NCI-H1092 (cell line): ENCODE results near the gene MAD1L1.
A peak's percentile ranks its signal among the peaks of the same experiment; 100 is the strongest.

Experiments used
- DNase-seq: peaks from one replicate; lab custom pipeline; 2025; lab: John Stamatoyannopoulos, UW

The MAD1L1 gene

DNA sequence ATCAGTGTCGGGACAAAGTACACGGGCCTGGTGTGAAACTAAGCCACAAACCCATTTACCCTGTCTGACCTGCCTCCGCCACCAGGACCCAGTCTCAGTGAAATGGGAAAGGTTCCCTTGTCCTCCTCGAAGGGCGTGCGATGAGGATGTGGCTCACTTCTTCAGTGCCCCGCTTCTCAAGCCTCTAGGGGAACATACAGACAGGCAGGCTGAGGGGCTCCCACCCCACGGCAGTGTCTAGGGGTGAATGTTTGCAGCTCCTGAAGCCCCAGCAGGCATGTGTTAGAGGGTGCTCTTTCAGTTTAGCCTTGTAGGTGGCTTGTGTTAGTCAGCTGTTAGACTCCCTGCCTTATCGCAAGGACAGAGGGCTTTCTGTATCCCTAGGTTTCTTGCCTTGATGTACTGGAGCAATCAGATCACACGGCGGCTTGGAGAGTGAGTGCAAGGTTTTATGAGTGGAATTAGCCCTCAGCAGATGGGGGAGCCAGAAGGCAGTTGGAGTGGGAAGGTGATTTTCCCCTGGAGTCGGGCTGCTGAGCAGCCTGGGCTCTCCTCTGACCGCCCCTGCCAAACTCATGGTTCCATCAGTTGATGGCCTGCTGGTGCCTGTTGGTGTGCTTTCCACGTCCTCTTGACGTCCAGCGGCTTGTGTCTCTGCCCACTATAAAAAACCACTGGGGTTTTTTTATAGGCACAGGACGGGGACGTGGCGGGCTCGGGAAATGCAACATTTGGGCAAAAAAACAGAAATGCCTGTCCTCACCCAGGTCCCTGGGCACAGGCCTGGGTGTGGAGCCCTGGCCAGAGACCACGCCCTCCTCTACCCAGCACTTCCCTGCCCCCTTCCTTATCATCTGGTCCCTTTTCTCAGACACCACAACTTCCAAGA, 10.0 kb upstream of the MAD1L1 start:
- DNase-seq = no peak

DNA sequence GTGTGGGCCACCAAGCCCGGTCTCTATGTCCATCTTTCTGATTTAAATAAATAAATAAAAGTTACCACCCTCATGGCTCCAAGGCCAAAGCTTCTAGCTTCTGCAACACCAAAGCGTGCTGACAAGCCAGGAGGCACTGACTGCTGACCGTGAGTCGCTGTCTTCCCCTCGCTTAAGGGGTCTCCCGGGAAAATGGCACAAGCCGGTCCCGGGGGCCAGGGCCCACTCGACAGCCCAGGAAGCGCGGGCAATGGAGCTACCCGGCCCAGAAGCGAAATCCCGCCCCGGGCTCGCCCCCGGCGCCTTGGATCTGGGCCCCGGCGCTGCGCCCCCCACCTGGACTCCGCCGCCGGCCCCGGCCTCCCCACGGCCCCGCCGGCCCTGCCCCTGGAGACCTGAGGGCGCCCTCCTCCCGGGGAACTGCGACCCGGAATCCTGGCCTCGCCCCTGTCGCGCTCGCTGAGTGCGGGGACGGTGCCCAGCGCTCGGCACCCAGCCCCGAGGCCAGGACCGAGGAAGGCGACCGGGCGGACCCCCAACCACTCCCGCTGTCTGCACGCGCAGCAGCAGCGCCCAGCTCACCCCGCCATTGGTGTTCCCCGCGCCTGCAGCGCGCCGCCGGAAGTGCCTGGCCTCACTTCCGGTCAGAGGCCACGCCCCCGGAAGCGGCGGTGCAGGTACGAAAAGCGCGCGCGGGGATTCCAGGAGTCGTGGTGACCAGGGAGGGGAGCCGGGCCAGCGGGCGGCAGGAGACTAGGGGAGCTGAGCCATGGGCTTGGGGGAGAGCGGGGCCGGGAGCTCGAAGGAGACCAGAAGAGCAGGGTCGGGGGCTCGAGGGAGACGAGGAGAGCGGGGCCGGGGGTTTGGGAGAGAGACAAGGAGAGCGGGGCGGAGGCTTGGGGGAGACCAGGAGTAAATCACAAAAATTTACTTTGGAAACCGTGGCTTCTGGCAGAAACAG, 9.1 kb upstream of the MAD1L1 start, which contains the start of the genes MRM2 and NUDT1:
Gene MRM2, minus strand, starts transcription at position 626 of the 961 bp plus-strand sequence. Its CDS starts 36 bp downstream, at position 590.
Gene NUDT1, plus strand, starts transcription at position 647 of the 961 bp plus-strand sequence. CDS start 2,349 bp downstream, outside the sequence.
- peak; percentile 78 for DNase-seq

DNA sequence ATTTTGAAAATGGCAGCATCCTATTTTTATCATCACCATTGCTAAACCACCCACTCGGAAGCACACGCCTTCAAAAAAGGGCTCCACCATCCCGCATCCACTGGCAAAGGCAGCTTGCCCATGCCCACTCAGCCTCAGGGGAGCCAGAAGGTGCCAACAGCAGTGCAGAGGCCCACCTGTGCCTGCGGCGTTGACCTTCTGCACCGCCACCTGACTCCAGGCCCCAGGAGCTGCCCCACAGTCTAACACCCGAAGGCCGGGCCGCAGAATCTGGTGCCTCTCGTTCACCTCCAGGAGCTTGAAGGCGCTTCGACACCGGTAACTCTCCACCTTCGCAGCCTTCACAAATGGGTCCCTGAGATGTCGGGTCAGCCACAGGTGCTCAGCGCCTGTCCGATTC, 6.5 kb upstream of the MAD1L1 start:
- no peak for DNase-seq

DNA sequence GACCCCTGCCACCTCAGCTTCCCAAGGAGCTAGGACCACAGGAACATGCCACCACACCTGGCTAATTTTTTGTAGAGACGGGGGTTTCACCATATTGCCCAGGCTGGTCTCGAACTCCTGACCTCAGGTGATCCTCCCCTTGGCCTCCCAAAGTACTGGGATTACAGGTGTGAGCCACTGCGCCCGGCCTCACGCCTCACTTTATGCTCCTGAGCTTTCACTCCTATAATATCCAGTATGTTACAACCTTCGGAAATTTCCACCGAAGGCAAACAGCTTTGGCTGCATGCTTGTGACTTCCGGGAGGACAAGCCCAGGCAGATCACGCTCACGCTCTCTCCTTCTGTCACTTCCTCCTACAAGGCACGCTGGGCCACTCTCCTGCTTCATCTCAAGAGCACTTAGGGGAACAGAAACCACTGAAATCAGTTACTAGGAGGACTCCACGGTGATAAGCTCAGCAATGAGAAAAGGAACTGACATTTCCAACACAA, 4.4 kb upstream of the MAD1L1 start:
- no peak for DNase-seq

DNA sequence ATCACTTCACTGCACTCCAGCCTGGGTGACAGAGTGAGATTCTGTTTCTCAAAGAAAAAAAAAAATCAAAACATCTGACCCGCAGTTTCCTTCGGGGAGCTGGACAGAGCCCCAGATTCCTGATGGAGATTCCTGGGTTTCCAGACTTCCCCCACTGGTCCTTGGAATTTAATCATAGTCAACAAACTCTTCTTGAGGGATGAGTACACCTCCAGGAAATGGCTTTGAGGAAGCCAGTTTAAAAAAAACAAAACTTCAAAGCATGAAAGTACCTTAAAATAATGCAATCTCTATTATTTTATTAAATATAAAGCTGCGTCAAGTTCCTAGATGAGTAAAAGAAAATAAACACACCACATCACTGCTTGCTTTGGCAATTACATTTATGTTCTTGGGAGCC, 1.2 kb upstream of the MAD1L1 start:
- no peak for DNase-seq

DNA sequence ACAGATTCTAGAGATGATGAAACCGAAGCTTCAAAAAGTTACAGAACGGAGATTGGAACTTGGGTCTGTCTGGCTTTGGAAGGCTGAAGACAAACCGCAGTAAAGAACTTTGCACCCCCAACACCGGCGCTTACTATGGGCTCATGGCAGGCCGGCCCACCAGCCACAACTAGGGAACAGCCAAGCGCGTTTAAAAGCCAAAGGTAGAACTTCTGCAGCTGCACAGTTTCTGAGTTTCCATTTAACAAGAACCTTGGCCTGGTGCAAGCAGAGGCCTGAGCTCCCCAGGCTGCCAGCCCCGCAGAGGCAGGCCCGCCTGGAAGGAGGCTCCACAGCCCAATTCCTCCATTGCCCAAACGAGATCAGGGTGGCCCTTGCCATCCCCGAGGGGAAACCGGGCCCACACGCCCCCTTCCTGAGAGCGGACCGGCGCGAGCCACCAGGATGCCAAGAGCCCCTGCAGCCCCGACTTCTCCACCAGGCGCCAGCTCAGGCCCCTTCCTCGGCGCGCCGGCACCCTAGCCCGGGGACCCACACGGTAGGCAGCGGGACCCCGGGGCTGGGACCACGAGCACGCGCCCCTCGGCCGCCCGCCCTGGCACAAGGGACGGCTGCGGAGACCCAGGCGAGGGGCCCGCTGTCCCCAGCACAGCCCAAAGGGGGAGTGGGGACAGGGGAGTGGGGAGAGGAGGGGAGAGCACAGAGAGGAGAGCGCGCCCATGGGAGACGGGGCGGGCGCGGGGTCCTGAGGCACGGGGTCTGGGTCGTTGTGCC, 566 bp downstream of the MAD1L1 start:
- DNase-seq = no peak

DNA sequence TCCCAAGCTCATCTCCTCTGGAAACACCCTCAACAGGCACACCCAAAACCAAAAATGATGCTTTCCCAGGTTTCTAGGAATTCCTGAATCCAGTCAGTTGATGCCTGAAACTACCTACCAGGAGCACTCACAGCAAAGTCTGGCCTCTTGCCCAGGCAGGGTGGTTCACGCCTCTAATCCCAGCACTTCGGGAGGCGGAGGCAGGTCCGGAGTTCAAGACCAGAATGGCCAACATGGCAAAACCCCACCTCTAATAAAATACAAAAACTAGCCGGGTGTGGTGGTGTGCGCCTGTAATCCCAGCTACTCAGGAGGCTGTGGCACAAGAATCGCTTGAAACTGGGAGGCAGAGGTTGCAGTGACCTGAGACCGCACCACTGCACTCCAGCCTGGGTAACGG, 1.9 kb downstream of the MAD1L1 start:
- DNase-seq = no peak

DNA sequence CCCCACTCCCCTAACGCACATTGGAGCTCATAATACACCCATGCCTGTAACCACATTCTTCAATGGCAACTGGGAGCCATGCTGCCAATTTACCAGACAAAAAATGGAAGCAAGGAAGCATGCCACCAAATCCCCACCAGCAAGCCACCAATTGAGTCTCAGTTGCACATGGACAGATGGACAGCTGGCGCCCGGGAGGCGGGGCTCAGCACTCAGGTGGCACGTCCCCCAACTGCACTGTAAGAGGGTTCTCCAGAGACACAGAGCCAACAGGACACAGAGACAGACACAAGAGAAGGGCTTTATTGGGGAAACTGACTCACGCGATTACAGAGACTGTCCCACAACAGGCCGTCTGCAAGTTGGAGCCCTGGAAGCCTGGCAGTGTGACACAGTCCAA, 2.5 kb downstream of the MAD1L1 start:
- no peak for DNase-seq

DNA sequence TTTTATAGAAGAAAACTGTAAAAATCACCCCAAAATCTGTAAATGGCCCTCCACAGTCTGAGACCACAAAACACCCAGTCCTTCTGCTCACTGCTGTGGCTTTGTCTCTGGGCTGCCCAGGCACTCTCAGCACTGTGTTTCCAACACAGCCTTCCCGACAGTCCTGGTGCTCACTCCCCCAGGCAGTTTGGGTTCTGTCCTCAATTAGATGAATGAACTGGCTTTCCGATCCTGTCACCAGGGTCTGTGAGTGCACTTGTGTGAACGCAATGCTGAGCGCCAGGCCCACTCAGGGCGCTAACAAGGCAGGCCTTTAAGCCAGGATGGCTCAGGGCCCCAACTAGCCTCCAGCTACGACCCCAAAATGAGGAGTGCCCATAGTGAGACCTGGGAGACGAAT, 3.3 kb downstream of the MAD1L1 start:
- DNase-seq = no peak

DNA sequence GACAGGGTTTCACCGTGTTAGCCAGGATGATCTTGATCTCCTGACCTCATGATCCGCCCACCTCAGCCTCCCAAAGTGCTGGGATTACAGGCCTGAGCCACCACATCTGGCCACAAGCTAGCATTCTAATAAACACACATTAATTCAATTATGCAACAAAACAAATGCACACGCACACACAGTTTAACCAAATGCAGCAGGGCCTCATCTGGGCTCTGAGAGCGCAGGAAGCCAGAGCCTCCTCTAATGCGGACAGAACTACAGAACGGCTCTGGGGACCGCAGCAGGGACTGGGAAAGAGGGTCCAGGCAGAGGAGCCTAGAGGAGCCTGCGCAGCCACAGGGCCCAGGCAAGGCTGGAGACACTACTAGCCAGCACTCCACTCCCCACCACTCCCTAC, 3.8 kb downstream of the MAD1L1 start:
- no peak for DNase-seq

DNA sequence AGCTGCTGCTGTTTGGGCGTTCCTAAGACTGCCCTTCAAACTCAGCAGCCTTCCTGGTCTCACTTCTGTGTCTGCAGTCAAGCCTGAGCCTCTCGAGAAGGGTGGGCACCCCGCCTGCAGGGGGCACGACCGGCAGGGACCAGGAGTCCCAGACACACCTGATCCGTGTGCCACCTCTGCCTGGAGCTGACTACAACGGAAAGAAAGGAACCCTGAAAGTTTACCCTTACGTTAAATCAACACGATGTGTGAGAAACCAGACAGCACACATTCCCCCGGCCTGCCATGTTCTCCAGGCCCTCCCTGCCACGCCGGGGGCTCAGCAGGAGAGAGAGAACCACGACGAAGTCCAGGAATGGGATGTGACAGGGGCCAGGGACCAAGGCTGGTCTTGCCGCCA, 5.0 kb downstream of the MAD1L1 start:
- DNase-seq = no peak

DNA sequence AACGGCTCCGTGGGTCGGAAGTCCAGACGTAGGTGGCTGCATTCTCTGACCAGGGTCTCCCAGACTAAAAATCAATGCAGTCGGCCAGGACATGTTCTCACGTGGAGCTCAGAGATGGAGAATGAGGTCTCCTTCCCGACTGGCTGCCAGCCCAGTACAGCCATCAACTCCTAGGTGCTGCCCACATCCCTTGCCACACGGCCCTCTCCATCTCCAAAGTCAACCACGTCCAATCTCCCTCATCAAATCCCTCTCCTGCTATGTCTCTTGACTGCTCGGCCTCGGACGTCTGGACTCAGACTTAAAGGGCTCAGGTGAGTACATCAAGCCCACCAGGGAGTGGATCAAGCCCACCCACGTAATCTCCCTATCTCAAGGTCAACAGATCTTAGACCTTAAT, 6.9 kb downstream of the MAD1L1 start:
- no peak for DNase-seq

DNA sequence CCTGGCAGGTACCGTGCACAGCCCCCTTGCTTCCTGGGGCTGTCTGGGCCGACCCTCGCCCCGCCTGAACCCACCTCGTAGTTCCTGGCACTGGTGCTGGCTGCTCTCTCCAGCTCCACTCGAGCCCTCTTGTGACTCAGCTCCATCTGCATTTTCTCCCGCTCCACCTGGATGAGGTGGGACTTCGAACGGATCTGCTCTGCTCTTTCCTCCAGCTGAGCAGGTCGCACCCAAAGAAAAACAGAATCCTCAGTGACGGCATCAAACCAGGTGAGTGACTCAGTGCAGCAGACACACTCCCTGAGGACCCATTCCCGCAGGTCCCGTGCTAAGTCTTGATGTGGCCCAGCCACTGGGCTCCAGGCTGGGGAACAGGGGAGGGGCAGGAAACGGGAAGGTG, 7.4 kb downstream of the MAD1L1 start:
- no peak for DNase-seq

DNA sequence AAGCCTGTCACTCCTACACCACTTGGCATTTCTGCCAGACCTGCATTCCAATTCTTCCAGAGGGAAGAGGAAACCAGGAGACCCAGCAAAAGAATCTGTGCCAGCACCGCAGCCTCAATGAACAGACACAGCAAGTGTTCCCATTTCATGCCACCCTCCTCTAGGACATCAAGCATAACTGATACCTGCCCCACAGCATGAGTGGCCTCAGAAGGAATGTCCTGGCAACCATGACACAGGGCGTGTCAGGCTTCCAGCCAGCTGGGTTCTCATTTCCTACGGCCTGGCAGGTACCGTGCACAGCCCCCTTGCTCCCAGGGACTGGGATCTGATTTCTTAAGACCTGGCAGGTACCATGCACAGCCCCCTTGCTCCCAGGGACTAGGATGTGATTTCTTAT, 7.8 kb downstream of the MAD1L1 start:
- DNase-seq = no peak

DNA sequence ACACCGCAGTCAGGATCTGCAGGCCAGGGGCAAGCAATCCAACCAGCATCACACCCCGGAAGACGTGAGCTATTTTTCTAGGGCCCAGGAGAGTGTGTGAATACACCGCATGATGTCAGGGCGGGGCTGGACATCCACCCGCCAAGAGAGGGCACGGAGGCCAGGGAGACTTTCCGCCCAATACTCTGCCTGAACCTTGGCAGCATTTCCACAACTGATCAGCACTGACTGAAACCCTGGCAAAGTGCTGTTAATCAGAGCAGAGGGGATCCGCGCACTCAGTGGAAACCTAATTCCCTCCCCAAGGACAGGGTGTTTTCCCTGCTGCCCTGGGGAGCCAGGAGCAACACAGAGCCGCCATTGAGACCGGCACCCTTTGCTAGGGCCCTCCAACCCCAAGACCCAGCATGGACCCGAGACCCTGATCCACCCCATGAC, 8.2 kb downstream of the MAD1L1 start:
- no peak for DNase-seq

DNA sequence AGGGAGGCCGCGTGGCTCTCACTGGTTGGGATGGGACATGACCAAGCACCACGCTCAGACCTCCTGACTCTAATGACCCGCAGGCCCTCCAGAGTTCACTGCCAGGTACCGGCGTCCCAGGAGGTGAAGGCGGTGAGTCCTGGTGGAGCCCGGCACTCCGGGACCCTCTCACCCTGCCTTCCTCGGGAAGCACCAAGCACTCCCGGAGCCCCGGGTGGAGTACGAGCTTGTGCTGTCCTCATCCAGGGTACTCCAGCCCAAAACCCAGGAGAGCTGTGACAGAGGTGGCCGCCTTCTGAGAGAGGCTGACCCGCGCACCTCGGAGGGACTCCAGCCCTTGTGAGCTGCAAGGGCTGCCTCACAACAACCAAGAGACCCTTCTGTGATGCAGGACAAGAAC, 9.4 kb downstream of the MAD1L1 start:
- no peak for DNase-seq

DNA sequence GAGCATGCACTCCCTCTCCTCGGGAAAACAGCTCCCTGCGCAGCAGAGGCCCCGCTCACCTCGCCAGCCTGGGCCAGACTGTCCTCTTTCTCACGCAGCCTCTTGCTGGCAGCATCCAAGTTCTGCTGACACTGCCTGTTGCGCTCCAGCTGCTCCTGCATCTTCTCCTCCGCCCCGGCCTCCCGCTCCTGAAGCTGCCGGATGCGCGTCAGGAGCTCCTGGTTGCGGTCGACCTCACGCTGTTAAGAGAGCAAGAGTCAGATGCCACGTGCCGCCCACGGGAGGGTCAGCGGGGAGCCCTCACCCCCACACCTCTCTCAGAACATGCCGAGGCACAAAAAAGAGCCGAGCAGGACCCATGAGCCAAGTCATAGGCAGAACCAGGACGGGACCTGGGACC, 10.2 kb downstream of the MAD1L1 start:
- DNase-seq = no peak

DNA sequence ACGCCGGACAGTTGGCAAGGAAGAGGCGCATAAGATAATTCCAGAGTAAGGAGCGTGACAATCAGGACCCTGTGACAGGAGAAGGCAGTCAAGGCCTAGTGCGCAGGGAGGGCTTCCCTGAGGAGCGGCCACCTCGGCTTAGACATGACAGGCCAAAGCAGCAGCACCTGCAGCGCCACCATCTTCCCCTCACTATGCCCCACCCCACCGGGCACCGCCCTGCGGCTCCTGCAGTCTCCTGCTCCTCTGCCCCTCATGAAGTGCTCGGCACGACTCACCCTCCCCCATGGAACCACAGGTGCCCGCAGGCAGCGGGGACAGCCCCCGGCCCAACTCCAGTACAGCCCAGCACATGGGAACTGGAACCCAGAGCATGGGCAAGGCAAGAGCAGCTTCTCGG, 11.8 kb downstream of the MAD1L1 start:
- DNase-seq = no peak

DNA sequence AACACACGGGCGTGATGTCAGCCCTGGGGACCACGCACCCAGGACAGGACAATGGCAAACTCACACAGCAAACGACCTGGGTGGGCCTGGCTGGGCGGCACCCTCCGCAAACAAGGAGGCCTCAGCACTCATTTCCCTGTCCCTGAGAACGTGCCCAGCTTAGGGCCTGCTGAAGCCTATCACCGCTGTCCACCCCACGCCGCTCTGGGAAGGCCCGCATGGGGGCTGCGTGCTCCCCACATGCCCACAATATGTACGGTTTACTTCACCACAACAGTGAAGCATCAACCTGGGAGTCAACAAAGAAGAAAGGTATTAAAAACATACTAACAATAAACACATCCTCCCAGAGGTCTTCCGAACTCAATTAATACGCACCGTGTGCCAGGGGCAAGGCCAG, 12.2 kb downstream of the MAD1L1 start:
- DNase-seq = no peak

DNA sequence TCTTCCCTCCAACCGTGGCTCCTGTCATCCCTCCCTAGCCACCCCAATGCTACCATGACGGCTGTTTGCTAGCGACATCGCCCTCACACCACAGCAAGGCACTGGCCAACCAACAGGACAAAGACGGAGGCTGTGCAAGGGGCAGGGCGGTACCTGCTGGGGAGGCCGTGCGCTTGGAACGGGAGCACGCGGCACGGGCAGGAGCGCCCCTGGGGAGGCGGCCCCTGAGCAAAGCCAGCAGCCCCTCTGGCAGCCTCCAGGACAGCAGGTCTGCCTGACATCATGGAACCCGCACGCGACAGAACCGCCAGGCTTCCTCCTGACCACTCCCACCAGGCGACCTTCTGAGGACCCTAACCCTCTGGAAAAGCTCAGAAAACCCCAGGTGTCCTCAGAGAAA, 12.7 kb downstream of the MAD1L1 start:
- no peak for DNase-seq

DNA sequence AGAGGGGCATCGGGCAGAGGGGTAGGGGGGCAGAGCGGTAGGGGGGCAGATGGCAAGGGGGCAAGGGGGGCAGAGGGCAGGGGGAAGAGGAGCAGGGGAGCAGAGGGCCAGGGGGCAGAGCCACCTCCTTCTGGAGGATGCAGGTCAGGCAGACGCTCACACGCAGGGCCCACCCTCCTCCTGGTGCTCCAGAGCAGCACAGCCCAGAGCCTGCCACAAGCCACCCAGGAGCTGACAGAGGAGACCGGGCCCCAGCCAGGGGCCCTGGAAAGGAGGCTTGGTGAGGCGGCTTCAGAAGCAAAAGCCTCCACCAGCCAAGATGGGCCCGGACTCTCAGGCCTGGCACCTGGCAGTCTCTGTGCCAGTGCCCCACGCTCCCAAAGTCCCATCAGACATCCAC, 13.1 kb downstream of the MAD1L1 start:
- no peak for DNase-seq

DNA sequence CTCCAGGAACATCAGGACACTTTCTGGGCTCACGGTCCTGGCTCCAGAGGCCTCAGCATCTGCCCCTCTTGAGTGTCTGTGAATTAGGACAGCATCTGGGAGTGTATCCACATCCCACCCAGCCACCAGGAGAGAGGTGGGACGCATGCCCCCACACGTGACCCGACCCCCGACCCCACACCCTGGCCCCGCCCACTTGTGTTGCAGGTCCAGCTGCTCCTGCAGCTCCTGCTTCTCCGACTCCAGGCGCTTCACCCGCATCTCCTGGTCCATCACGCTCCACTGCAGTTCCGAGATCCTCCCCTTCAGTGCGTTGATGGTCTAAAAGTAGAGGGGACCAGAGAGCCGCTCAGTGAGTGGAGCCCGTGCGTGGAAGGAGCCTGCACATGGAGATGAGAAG, 13.6 kb downstream of the MAD1L1 start:
- no peak for DNase-seq
